ENCODE results near the gene DCDC2. TPM values are rescaled to one million over a fixed set of nuclear protein-coding genes. Genes with fewer than 3 reads are reported as not detected.
"Not testable (repeated sequence)": the region's sequence is repeated elsewhere in the genome, so short reads cannot be mapped to it uniquely, and the experiment has no call there.

The DCDC2 gene
- total RNA-seq, 2 experiments from 2014 or later, result 0.14 TPM; not detected in 1

DNA sequence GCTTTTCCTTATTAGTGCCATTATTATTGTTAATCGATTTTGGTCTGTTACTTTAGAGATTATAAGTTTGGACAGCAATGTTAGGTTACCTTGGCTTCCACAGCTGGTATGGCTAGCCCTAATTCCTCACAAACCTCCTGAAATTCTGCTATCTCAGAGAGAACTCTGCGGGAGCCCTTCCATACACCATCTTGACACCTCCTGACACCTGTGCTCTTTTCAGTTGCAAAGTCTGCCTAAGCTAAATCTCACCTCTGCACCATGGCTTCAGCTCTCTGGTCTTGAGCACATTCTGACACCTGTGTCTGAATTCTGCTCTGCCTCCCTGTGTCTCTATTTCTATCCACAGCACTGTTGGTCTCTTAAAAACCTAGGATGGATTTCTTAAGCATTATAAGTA lies 106.5 kb downstream of the DCDC2 start:
- H3K4me1 Mint-ChIP-seq, result no peaks in the 10 kb centered on the region
- H3K36me3 Mint-ChIP-seq, result no peaks in the 10 kb centered on the region
- peaks cover 3% of the 10 kb centered on the region for H3K27me3 Mint-ChIP-seq
- peaks cover 2% of the 10 kb centered on the region for H3K9me3 Mint-ChIP-seq
- POLR2A ChIA-PET, result no interaction called here
- ATAC-seq (ENCODE audit: low read depth) (no peak), DNase-seq (no peak)
- no peak overlapping the region for H3K4me3 Mint-ChIP-seq
- H3K27ac Mint-ChIP-seq, result no peak overlapping the region

DNA sequence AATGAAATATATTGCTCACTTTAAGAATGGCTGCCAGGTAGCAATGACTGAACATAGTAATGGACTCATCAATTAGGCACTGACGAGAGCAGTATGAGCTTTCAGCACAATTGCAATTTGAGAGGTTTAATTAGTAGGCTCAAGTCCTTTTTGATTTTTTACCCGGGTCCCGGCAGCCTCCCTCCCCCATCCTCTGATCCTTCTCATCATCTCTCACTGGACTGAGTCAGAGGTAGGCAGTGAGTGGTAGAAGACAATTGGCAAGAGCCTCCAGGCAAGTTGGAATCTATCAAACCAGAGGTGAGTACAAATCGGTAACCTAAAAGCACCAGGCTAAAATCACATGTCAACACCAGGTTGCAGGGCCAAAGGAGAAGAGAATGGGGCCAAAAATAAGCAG lies 107.9 kb downstream of the DCDC2 start:
- H3K36me3 Mint-ChIP-seq, result no peaks in the 10 kb centered on the region
- H3K27me3 Mint-ChIP-seq, result peaks cover 4% of the 10 kb centered on the region
- H3K4me1 Mint-ChIP-seq, result no peaks in the 10 kb centered on the region
- H3K9me3 Mint-ChIP-seq, result peaks cover 2% of the 10 kb centered on the region
- H3K4me3 Mint-ChIP-seq, result no peak overlapping the region
- H3K27ac Mint-ChIP-seq, result no peak overlapping the region
- no peak for ATAC-seq (ENCODE audit: low read depth)
- POLR2A ChIA-PET, result no interaction called here
- DNase-seq, result no peak

- H3K4me1 Mint-ChIP-seq, result no peaks in the 10 kb centered on the region
- no peak for ATAC-seq (ENCODE audit: low read depth)
- H3K4me3 Mint-ChIP-seq, result no peak overlapping the region
- H3K27ac Mint-ChIP-seq, result no peak overlapping the region
- no peak for DNase-seq
- no peaks in the 10 kb centered on the region for H3K36me3 Mint-ChIP-seq
- POLR2A ChIA-PET, result no interaction called here
- peaks cover 1% of the 10 kb centered on the region for H3K27me3 Mint-ChIP-seq
- H3K9me3 Mint-ChIP-seq, result peaks cover 1% of the 10 kb centered on the region
Measured at GRCh38 chr6:24245275-24245674, 112.6 kb downstream of the DCDC2 start.

- Mint-ChIP-seq H3K4me1 (no peaks in the 10 kb centered on the region), H3K27me3 (peaks cover 1% of the 10 kb centered on the region), H3K4me3 (no peak overlapping the region), H3K36me3 (no peaks in the 10 kb centered on the region), H3K27ac (no peak overlapping the region), H3K9me3 (peaks cover 1% of the 10 kb centered on the region)
- ATAC-seq (ENCODE audit: low read depth) (no peak), DNase-seq (no peak)
- POLR2A ChIA-PET, result no interaction called here
Measured at GRCh38 chr6:24242924-24243323, 114.9 kb downstream of the DCDC2 start.

DNA sequence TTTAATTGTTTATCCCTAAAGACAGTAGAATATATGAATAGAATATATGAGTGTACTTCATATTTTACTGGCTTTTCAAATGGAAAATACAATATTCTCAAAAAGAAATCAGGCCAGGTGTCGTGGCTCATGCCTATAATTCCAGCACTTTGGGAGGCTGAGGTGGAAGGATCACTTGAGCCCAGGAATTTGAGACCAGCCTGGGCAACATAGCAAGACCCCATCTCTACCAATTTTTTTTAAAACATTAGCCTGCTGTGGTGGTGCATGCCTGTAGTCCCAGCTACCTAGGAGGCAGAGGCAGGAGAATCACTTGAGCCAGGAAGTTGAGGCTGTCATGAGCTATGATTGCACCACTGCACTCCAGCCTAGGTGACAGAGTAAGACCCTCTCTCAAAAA lies 116.1 kb downstream of the DCDC2 start:
- H3K9me3 Mint-ChIP-seq; H3K27me3 Mint-ChIP-seq; DNase-seq; POLR2A ChIA-PET; H3K27ac Mint-ChIP-seq; ATAC-seq (ENCODE audit: low read depth); H3K36me3 Mint-ChIP-seq; H3K4me3 Mint-ChIP-seq; H3K4me1 Mint-ChIP-seq: not testable (repeated sequence)

- no peak for DNase-seq
- H3K4me1 Mint-ChIP-seq, result no peaks in the 10 kb centered on the region
- peaks cover 2% of the 10 kb centered on the region for H3K36me3 Mint-ChIP-seq
- H3K4me3 Mint-ChIP-seq, result no peak overlapping the region
- no peak overlapping the region for H3K27ac Mint-ChIP-seq
- peaks cover 4% of the 10 kb centered on the region for H3K9me3 Mint-ChIP-seq
- POLR2A ChIA-PET, result no interaction called here
- H3K27me3 Mint-ChIP-seq, result peaks cover under 1% of the 10 kb centered on the region
- ATAC-seq (ENCODE audit: low read depth), result no peak
Measured at GRCh38 chr6:24240943-24241342, 116.9 kb downstream of the DCDC2 start.

DNA sequence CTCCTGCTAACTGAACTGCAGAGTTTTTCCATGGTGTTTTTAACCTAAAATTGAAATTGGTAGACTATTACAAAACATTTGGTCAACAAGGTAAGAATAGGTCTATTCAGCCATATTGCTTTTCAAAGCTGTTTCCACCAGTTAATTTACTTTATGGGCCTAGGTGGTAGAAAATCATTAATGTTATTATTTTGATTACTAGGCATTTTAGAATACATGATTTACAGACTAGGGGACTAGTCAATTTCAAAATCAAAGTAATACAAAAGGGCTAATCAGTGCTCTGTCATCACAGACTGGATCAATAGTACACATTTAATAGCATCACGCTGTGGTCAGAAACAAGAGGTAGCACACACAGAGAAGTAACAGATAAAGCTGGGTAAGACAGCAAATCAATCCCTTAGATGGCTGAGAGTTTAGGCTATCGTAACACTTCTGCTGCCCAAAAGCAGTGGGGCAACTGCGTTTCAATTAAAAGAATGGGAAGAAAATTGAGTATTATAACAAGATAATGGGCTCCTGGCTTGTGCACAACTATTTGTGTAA lies 117.4 kb downstream of the DCDC2 start:
- no peak overlapping the region for H3K4me3 Mint-ChIP-seq
- no peaks in the 10 kb centered on the region for H3K4me1 Mint-ChIP-seq
- DNase-seq, result no peak
- H3K27me3 Mint-ChIP-seq, result peaks cover 2% of the 10 kb centered on the region
- H3K27ac Mint-ChIP-seq, result no peak overlapping the region
- ATAC-seq (ENCODE audit: low read depth), result no peak
- POLR2A ChIA-PET, result no interaction called here
- peaks cover 3% of the 10 kb centered on the region for H3K9me3 Mint-ChIP-seq
- H3K36me3 Mint-ChIP-seq, result peaks cover 2% of the 10 kb centered on the region

GRCh38 chr6:24238700-24239099 lies 119.2 kb downstream of the DCDC2 start:
- peaks cover 3% of the 10 kb centered on the region for H3K9me3 Mint-ChIP-seq
- peaks cover 3% of the 10 kb centered on the region for H3K27me3 Mint-ChIP-seq
- POLR2A ChIA-PET, result no interaction called here
- DNase-seq (no peak), ATAC-seq (ENCODE audit: low read depth) (no peak)
- no peaks in the 10 kb centered on the region for H3K4me1 Mint-ChIP-seq
- peaks cover 2% of the 10 kb centered on the region for H3K36me3 Mint-ChIP-seq
- H3K4me3 Mint-ChIP-seq, result no peak overlapping the region
- no peak overlapping the region for H3K27ac Mint-ChIP-seq

GRCh38 chr6:24236779-24237178 lies 121.1 kb downstream of the DCDC2 start:
- H3K4me3 Mint-ChIP-seq; ATAC-seq (ENCODE audit: low read depth); H3K9me3 Mint-ChIP-seq; H3K27me3 Mint-ChIP-seq; DNase-seq; H3K4me1 Mint-ChIP-seq; H3K36me3 Mint-ChIP-seq; POLR2A ChIA-PET; H3K27ac Mint-ChIP-seq: not testable (repeated sequence)

GRCh38 chr6:24233813-24234442 lies 123.9 kb downstream of the DCDC2 start:
- Mint-ChIP-seq H3K4me1 (no peaks in the 10 kb centered on the region), H3K36me3 (peaks cover 2% of the 10 kb centered on the region), H3K27ac (no peak overlapping the region), H3K27me3 (peaks cover 9% of the 10 kb centered on the region), H3K4me3 (no peak overlapping the region), H3K9me3 (peaks cover 3% of the 10 kb centered on the region)
- DNase-seq (no peak), ATAC-seq (ENCODE audit: low read depth) (no peak)
- POLR2A ChIA-PET, result no interaction called here

- no peaks in the 10 kb centered on the region for H3K9me3 Mint-ChIP-seq
- no peak overlapping the region for H3K4me3 Mint-ChIP-seq
- H3K27ac Mint-ChIP-seq, result no peak overlapping the region
- peaks cover 18% of the 10 kb centered on the region for H3K27me3 Mint-ChIP-seq
- peaks cover 2% of the 10 kb centered on the region for H3K4me1 Mint-ChIP-seq
- ATAC-seq (ENCODE audit: low read depth) (no peak), DNase-seq (no peak)
- POLR2A ChIA-PET, result no interaction called here
- H3K36me3 Mint-ChIP-seq, result no peaks in the 10 kb centered on the region
Measured at GRCh38 chr6:24231438-24231977, 126.4 kb downstream of the DCDC2 start.

DNA sequence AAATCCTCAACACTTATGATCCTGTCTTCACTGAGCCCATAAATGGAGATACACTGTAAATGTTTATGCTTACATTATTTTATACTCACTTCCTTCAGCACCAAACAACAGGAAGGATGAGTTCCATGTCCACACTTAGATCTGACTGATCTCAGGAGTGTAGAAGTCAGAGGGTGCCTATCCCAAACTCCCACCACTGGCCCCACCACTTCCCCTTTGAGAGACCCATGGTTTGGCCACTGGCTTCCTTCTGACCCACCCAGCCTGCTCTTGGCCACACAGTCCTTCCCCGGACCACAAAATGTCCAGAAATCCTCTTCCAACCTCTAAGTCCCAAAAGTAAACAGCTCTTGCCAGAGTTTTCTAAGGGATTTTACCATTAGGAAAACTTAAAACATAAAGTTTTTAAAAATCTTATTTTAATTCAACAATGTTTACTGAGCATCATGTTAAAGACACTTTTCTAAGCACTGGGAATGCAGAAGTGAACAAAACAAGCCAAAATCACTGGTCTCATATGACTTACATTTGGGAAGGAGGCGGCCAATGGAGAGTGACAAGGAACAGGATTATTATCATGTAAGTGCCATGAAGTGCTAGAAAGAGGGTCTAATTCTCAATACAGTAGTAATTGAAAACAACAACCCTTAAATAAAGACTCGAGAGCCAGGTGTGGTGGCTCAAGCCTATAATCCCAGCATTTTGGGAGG lies 128.0 kb downstream of the DCDC2 start:
- Mint-ChIP-seq H3K4me1 (peaks cover 2% of the 10 kb centered on the region), H3K27ac (no peak overlapping the region), H3K4me3 (no peak overlapping the region), H3K27me3 (peaks cover 16% of the 10 kb centered on the region), H3K9me3 (no peaks in the 10 kb centered on the region), H3K36me3 (no peaks in the 10 kb centered on the region)
- ATAC-seq (ENCODE audit: low read depth) (no peak), DNase-seq (no peak)
- POLR2A ChIA-PET, result no interaction called here

- no peak for ATAC-seq (ENCODE audit: low read depth)
- H3K36me3 Mint-ChIP-seq, result no peaks in the 10 kb centered on the region
- no peak for DNase-seq
- H3K27me3 Mint-ChIP-seq, result peaks cover 16% of the 10 kb centered on the region
- H3K4me3 Mint-ChIP-seq, result no peak overlapping the region
- H3K4me1 Mint-ChIP-seq, result peaks cover 2% of the 10 kb centered on the region
- no peak overlapping the region for H3K27ac Mint-ChIP-seq
- no peaks in the 10 kb centered on the region for H3K9me3 Mint-ChIP-seq
- POLR2A ChIA-PET, result no interaction called here
Measured at GRCh38 chr6:24228681-24229255, 129.1 kb downstream of the DCDC2 start.

DNA sequence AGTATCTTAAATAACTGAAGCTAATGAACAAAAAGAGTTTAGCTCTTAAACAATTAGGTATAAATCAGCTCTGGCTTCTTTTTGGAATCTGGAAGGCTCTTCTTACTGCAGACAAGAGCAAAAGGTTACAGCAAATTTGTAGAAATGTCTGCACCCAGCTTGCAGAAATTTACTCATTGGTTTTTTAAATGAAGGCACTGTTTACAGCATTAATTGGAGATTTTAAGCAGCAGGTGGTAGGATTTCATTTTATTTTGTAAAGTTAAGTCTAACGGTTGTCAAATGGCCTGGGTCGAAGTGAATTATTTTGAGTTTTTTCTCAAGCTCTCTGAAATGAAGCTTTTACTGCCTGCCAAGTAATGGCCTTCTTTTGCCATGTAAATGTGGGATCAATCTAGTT lies 129.7 kb downstream of the DCDC2 start:
- peaks cover 2% of the 10 kb centered on the region for H3K4me1 Mint-ChIP-seq
- H3K27me3 Mint-ChIP-seq, result peaks cover 16% of the 10 kb centered on the region
- DNase-seq, result no peak
- H3K36me3 Mint-ChIP-seq, result no peaks in the 10 kb centered on the region
- no peak for ATAC-seq (ENCODE audit: low read depth)
- no peak overlapping the region for H3K27ac Mint-ChIP-seq
- POLR2A ChIA-PET, result no interaction called here
- H3K9me3 Mint-ChIP-seq, result no peaks in the 10 kb centered on the region
- no peak overlapping the region for H3K4me3 Mint-ChIP-seq

All from activated naive CD8-positive, alpha-beta T cell treated with anti-CD3 and anti-CD28 coated beads, Interleukin-2, amount 10 ng/mL, durations not matched to agents 7 days and 5 days (primary cell).